PC-9 (cell line): ENCODE data around the gene SMKR1.

ENCODE experiments used
- EZH2 ChIP-seq: fragments of 200-600 bp; sonication (generic); IDR thresholded peaks from 2 replicates; pipeline ENCODE4 v1.8.0; 2017; ENCODE audit warnings: antibody characterized with exemption, low read depth
- TF ChIP-seq, protein P1 (sequence below): fragments of 200-600 bp; sonication (generic); conservative IDR thresholded peaks from 2 replicates; pipeline ENCODE4 v1.6.1; 2017; ENCODE audit warnings: mixed run types, antibody characterized with exemption, mild to moderate bottlenecking, moderate library complexity

GRCh38 chr7:129498021-129498420 is 4.3 kb upstream of the SMKR1 start:
- TF ChIP-seq, protein P1, sequence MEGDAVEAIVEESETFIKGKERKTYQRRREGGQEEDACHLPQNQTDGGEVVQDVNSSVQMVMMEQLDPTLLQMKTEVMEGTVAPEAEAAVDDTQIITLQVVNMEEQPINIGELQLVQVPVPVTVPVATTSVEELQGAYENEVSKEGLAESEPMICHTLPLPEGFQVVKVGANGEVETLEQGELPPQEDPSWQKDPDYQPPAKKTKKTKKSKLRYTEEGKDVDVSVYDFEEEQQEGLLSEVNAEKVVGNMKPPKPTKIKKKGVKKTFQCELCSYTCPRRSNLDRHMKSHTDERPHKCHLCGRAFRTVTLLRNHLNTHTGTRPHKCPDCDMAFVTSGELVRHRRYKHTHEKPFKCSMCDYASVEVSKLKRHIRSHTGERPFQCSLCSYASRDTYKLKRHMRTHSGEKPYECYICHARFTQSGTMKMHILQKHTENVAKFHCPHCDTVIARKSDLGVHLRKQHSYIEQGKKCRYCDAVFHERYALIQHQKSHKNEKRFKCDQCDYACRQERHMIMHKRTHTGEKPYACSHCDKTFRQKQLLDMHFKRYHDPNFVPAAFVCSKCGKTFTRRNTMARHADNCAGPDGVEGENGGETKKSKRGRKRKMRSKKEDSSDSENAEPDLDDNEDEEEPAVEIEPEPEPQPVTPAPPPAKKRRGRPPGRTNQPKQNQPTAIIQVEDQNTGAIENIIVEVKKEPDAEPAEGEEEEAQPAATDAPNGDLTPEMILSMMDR: no peak
- no peak for TF ChIP-seq EZH2
